Central memory CD8-positive, alpha-beta T cell (primary cell): ENCODE measurements around the gene THPO.

ENCODE experiments used
- ATAC-seq: fragments of 150-1000 bp; cut with Tn5 transposase; replicated peaks from 2 replicates; pipeline ENCODE4 v1.10.0; 2022; ENCODE audit warnings: mild to moderate bottlenecking, moderate FRiP score, moderate number of reproducible peaks; ENCODE audit not compliant: poor library complexity, severe bottlenecking; ENCODE audit errors: extremely low read depth
- DNase-seq, 2 donors: peaks; one replicate each; pipeline ENCODE4 v3.0.0; 2021; ENCODE audit warnings: low spot score in 2 of 2
- H3K27ac Mint-ChIP-seq: one replicate; pipeline ENCODE4 v1.8.0; 2022; ENCODE audit warnings: low read depth, mild to moderate bottlenecking, moderate library complexity, mixed read lengths
- H3K27me3 Mint-ChIP-seq: one replicate; pipeline ENCODE4 v1.8.0; 2022; ENCODE audit warnings: mixed read lengths
- H3K36me3 Mint-ChIP-seq: one replicate; pipeline ENCODE4 v1.8.0; 2022; ENCODE audit warnings: mild to moderate bottlenecking, moderate library complexity, mixed read lengths; ENCODE audit not compliant: insufficient read depth
- H3K4me1 Mint-ChIP-seq: one replicate; pipeline ENCODE4 v1.8.0; 2022; ENCODE audit warnings: mixed read lengths
- H3K4me3 Mint-ChIP-seq: one replicate; pipeline ENCODE4 v1.8.0; 2022; ENCODE audit warnings: mild to moderate bottlenecking, moderate library complexity, mixed read lengths
- H3K9me3 Mint-ChIP-seq: one replicate; pipeline ENCODE4 v1.8.0; 2022; ENCODE audit warnings: mixed read lengths

The THPO gene

GRCh38 chr3:184391266-184391665, 13.3 kb upstream of the THPO start:
- Mint-ChIP-seq H3K4me3 (no peak overlapping the region), H3K27me3 (peaks cover 35% of the 10 kb centered on the region), H3K4me1 (no peaks in the 10 kb centered on the region), H3K27ac (no peak overlapping the region), H3K36me3 (peaks cover 2% of the 10 kb centered on the region), H3K9me3 (no peaks in the 10 kb centered on the region)
- ATAC-seq (no peak), DNase-seq (no peak)

GRCh38 chr3:184389935-184390528, 12.0 kb upstream of the THPO start:
- Mint-ChIP-seq H3K4me3 (no peak overlapping the region), H3K4me1 (no peaks in the 10 kb centered on the region), H3K27me3 (peaks cover 46% of the 10 kb centered on the region), H3K27ac (no peak overlapping the region), H3K9me3 (no peaks in the 10 kb centered on the region), H3K36me3 (peaks cover 2% of the 10 kb centered on the region)
- DNase-seq (no peak), ATAC-seq (no peak)

GRCh38 chr3:184389384-184389783, 11.4 kb upstream of the THPO start:
- Mint-ChIP-seq H3K27me3 (peaks cover 53% of the 10 kb centered on the region), H3K36me3 (peaks cover 2% of the 10 kb centered on the region), H3K27ac (no peak overlapping the region), H3K9me3 (no peaks in the 10 kb centered on the region), H3K4me1 (no peaks in the 10 kb centered on the region), H3K4me3 (no peak overlapping the region)
- ATAC-seq, result no peak
- no peak for DNase-seq

- Mint-ChIP-seq H3K9me3 (no peaks in the 10 kb centered on the region), H3K4me3 (no peak overlapping the region), H3K27me3 (peaks cover 58% of the 10 kb centered on the region), H3K36me3 (peaks cover 2% of the 10 kb centered on the region), H3K27ac (no peak overlapping the region), H3K4me1 (no peaks in the 10 kb centered on the region)
- no peak for DNase-seq
- no peak for ATAC-seq
Observed at GRCh38 chr3:184388936-184389230, 10.9 kb upstream of the THPO start.

DNA sequence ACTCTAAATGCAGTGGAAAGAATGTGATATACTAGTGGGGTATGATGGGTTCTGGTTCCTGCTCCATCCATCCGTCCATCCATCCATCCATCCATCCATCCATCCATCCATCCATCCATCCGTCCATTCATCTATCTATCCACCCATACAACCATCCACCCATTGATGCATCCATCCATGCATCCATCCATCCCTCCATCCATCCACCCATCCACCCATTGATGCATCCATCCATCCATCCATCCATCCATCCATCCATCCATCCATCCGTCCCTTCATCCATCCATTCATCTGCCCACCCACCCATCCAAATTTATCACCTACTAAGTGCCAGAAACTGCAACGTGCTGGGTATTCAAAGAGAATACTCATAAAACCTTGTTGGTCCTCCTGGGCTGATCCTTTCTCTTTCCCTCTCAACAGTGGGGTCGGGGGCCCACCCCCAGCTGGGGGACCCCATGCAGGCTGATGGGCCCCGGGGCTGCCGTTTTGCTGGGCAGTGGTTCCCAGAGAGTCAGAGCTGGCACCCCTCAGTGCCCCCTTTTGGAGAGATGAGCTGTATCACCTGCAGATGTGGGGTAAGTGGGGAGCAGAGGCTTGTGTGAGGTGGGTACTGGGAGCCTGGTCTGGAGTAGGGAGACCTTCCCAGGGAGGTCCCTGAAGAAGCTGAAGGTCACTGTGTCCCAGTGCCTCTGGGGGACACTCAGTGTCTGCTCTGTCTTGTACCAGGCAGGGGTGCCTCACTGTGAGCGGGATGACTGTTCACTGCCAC, 10.3 kb upstream of the THPO start:
- Mint-ChIP-seq H3K36me3 (peaks cover 2% of the 10 kb centered on the region), H3K4me1 (no peaks in the 10 kb centered on the region), H3K27ac (no peak overlapping the region), H3K9me3 (no peaks in the 10 kb centered on the region), H3K27me3 (peaks cover 62% of the 10 kb centered on the region), H3K4me3 (no peak overlapping the region)
- no peak for ATAC-seq
- no peak for DNase-seq

DNA sequence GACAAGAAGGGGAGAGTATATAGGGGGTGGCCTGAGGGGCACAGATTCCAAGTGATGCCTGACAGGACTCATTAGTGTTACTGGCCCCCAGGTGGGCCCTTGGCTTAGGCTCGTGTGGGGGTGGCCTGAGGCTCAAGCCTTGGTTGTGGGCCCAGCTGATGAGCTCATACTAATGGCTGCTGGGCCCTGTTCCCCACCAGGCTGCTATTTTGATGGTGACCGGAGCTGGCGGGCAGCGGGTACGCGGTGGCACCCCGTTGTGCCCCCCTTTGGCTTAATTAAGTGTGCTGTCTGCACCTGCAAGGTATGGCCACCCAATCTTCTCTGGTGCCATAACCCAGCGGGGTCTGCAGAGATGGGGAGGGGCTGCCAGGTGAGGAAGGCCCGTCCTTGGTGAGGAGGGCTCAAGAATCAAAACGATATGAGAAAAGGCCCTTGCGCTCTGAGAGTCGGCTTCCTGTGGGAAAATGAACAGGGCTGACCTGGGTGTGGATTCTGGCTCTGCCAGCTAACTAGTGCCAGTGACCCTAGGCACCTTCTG, 9.2 kb upstream of the THPO start:
- Mint-ChIP-seq H3K27ac (no peak overlapping the region), H3K27me3 (peaks cover 72% of the 10 kb centered on the region), H3K4me1 (no peaks in the 10 kb centered on the region), H3K4me3 (no peak overlapping the region), H3K36me3 (peaks cover 5% of the 10 kb centered on the region), H3K9me3 (no peaks in the 10 kb centered on the region)
- ATAC-seq, result no peak
- DNase-seq, result no peak

- no peak overlapping the region for H3K4me3 Mint-ChIP-seq
- ATAC-seq, result no peak
- H3K4me1 Mint-ChIP-seq, result no peaks in the 10 kb centered on the region
- H3K9me3 Mint-ChIP-seq, result no peaks in the 10 kb centered on the region
- peaks cover 70% of the 10 kb centered on the region for H3K27me3 Mint-ChIP-seq
- DNase-seq, result no peak
- H3K36me3 Mint-ChIP-seq, result peaks cover 5% of the 10 kb centered on the region
- no peak overlapping the region for H3K27ac Mint-ChIP-seq
Observed at GRCh38 chr3:184386047-184386806, 8.2 kb upstream of the THPO start.

DNA sequence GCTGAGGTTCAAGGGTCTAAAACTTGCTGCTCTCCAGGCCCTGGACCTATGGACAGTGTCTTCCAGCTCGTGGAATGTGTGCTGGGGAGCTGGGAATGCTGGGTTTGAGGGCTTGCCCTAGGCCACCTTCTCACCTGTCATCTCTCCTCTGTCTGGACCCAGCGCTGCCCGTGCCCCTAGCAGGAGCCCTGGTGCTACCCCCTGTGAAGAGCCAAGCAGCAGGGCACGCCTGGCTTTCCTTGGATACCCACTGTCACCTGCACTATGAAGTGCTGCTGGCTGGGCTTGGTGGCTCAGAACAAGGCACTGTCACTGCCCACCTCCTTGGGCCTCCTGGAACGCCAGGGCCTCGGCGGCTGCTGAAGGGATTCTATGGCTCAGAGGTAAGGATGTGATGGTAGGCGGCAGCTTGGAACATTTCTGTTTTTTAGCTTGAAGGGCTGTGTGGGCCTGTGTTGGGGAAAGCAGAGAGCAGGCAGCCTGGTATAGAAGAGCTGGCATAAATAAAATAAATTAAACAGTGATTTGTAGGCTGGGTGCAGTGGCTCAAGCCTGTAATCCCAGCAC, 6.9 kb upstream of the THPO start:
- no peak for DNase-seq
- H3K27ac Mint-ChIP-seq, result no peak overlapping the region
- peaks cover 5% of the 10 kb centered on the region for H3K36me3 Mint-ChIP-seq
- H3K9me3 Mint-ChIP-seq, result no peaks in the 10 kb centered on the region
- peaks cover 58% of the 10 kb centered on the region for H3K27me3 Mint-ChIP-seq
- no peak for ATAC-seq
- H3K4me3 Mint-ChIP-seq, result no peak overlapping the region
- H3K4me1 Mint-ChIP-seq, result no peaks in the 10 kb centered on the region

- ATAC-seq, result no peak
- H3K27me3 Mint-ChIP-seq, result peaks cover 55% of the 10 kb centered on the region
- H3K4me3 Mint-ChIP-seq, result no peak overlapping the region
- no peaks in the 10 kb centered on the region for H3K9me3 Mint-ChIP-seq
- no peaks in the 10 kb centered on the region for H3K4me1 Mint-ChIP-seq
- peaks cover 5% of the 10 kb centered on the region for H3K36me3 Mint-ChIP-seq
- no peak overlapping the region for H3K27ac Mint-ChIP-seq
- DNase-seq, result no peak
Observed at GRCh38 chr3:184384342-184384741, 6.3 kb upstream of the THPO start.

DNA sequence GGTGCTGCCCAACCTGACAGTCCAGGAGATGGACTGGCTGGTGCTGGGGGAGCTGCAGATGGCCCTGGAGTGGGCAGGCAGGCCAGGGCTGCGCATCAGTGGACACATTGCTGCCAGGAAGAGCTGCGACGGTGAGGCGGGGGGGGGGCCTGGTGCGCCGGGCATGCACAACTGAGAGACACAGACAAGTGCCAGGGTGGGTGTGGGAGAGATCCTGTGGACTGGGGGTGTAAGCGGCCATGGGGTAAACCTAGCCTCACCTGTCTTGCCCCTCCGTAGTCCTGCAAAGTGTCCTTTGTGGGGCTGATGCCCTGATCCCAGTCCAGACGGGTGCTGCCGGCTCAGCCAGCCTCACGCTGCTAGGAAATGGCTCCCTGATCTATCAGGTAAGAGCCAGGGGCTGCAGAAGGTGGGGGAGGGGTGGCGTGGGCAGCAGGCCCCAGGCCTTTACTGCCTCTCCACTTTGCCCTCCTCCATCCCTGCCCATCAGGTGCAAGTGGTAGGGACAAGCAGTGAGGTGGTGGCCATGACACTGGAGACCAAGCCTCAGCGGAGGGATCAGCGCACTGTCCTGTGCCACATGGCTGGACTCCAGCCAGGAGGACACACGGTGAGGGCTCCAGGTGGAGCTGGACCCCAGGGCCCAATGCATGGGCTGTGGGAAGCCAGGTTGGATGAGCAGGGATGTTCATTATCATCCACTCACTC, 5.2 kb upstream of the THPO start:
- H3K4me1 Mint-ChIP-seq, result no peaks in the 10 kb centered on the region
- no peak overlapping the region for H3K27ac Mint-ChIP-seq
- no peak for ATAC-seq
- peaks cover 2% of the 10 kb centered on the region for H3K36me3 Mint-ChIP-seq
- no peaks in the 10 kb centered on the region for H3K9me3 Mint-ChIP-seq
- DNase-seq, result no peak
- H3K27me3 Mint-ChIP-seq, result peaks cover 63% of the 10 kb centered on the region
- H3K4me3 Mint-ChIP-seq, result no peak overlapping the region

- H3K27me3 Mint-ChIP-seq, result peaks cover 70% of the 10 kb centered on the region
Observed at GRCh38 chr3:184382326-184383032, 4.5 kb upstream of the THPO start.

More at GRCh38 chr3:184382326-184383032, 4.5 kb upstream of the THPO start:
- DNase-seq (no peak), ATAC-seq (no peak)
- Mint-ChIP-seq H3K27ac (no peak overlapping the region), H3K4me3 (no peak overlapping the region), H3K36me3 (peaks cover 2% of the 10 kb centered on the region), H3K9me3 (no peaks in the 10 kb centered on the region), H3K4me1 (no peaks in the 10 kb centered on the region)
